HEK293 (cell line): ENCODE measurements around the gene ITGB4.

Experiments used
- TRIM28 ChIP-seq: IDR thresholded peaks from 2 replicates; pipeline ENCODE4 v1.6.1; 2011; ENCODE audit warnings: low read length, control low read depth, borderline replicate concordance
- ZBTB21 ChIP-seq: fragments of 450-650 bp; formaldehyde crosslinking; IDR thresholded peaks from 2 replicates; pipeline ENCODE4 v1.5.1; 2017; ENCODE audit warnings: missing biosample characterization, missing genetic modification characterization
- ZNF510 ChIP-seq: fragments of 450-650 bp; formaldehyde crosslinking; IDR thresholded peaks from 2 replicates; pipeline ENCODE4 v1.5.1; 2018; ENCODE audit warnings: mild to moderate bottlenecking, missing genetic modification characterization, missing biosample characterization; ENCODE audit not compliant: insufficient replicate concordance
- TF ChIP-seq, protein P1 (sequence below): fragments of 450-650 bp; formaldehyde crosslinking; IDR thresholded peaks from 2 replicates; pipeline ENCODE4 v1.5.1; 2016; ENCODE audit warnings: missing biosample characterization, missing genetic modification characterization
- TF ChIP-seq, protein P2 (sequence below): fragments of 450-650 bp; formaldehyde crosslinking; IDR thresholded peaks from 2 replicates; pipeline ENCODE4 v1.5.1; 2016; ENCODE audit warnings: missing biosample characterization, missing genetic modification characterization

DNA sequence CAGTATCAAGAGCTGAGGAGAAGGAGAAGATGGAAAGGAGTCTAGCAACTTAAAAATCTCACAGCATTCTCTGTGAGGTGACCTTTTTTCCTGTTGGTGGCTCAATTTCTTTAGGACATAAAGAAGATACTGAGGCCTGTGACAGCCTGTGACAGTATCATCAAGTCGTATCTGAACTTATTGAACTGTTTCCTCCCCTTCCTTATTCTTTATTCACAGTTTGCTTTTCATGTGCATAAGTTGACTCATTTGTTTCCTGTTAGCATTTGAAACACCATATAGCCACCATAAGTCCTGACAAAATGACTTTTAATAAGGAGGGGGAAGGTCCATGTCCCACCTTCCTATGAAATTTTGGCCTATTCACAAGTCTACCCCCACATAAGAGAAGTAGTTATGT lies 72.2 kb downstream of the ITGB4 start:
- TF ChIP-seq, protein P1, sequence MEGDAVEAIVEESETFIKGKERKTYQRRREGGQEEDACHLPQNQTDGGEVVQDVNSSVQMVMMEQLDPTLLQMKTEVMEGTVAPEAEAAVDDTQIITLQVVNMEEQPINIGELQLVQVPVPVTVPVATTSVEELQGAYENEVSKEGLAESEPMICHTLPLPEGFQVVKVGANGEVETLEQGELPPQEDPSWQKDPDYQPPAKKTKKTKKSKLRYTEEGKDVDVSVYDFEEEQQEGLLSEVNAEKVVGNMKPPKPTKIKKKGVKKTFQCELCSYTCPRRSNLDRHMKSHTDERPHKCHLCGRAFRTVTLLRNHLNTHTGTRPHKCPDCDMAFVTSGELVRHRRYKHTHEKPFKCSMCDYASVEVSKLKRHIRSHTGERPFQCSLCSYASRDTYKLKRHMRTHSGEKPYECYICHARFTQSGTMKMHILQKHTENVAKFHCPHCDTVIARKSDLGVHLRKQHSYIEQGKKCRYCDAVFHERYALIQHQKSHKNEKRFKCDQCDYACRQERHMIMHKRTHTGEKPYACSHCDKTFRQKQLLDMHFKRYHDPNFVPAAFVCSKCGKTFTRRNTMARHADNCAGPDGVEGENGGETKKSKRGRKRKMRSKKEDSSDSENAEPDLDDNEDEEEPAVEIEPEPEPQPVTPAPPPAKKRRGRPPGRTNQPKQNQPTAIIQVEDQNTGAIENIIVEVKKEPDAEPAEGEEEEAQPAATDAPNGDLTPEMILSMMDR (tag by site-specific recombination) = no peak
- TF ChIP-seq, protein P2, sequence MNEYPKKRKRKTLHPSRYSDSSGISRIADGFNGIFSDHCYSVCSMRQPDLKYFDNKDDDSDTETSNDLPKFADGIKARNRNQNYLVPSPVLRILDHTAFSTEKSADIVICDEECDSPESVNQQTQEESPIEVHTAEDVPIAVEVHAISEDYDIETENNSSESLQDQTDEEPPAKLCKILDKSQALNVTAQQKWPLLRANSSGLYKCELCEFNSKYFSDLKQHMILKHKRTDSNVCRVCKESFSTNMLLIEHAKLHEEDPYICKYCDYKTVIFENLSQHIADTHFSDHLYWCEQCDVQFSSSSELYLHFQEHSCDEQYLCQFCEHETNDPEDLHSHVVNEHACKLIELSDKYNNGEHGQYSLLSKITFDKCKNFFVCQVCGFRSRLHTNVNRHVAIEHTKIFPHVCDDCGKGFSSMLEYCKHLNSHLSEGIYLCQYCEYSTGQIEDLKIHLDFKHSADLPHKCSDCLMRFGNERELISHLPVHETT (tag by site-specific recombination) = no peak
- TF ChIP-seq ZBTB21 (no peak), TRIM28 (no peak), ZNF510 (no peak)
